Testis (tissue), 3 donors: ENCODE data around the gene TWSG1. TPM values are rescaled to one million over a fixed set of nuclear protein-coding genes. Genes with fewer than 3 reads are reported as not detected.
"Not testable (repeated sequence)": the region's sequence is repeated elsewhere in the genome, so short reads cannot be mapped to it uniquely, and the experiment has no call there.

Experiments
- DNase-seq: peaks from one replicate; pipeline ENCODE4 v3.0.0-alpha.2; 2019
- H3K27ac ChIP-seq, 2 donors: fragments of 200-600 bp; sonication (generic); one replicate each; pipeline ENCODE4 v1.5.1; 2019
- H3K27me3 ChIP-seq: fragments of 200-600 bp; sonication (generic); one replicate; pipeline ENCODE4 v1.5.1; 2019
- H3K36me3 ChIP-seq: fragments of 200-600 bp; sonication (generic); one replicate; pipeline ENCODE4 v1.5.1; 2017; ENCODE audit warnings: low read depth; ENCODE audit errors: missing control alignments
- H3K4me1 ChIP-seq: fragments of 200-600 bp; sonication (generic); one replicate; pipeline ENCODE4 v1.5.1; 2019
- H3K4me3 ChIP-seq, 2 donors: fragments of 200-600 bp; sonication (generic); one replicate each; pipeline ENCODE4 v1.5.1; 2017 to 2019
- H3K9me3 ChIP-seq: fragments of 200-600 bp; sonication (generic); one replicate; pipeline ENCODE4 v1.5.1; 2017
- POLR2A ChIP-seq: fragments of 450-650 bp; IDR thresholded peaks from one replicate; pipeline ENCODE4 v1.6.1; 2017; ENCODE audit warnings: antibody characterized with exemption, mild to moderate bottlenecking, moderate library complexity
- WGBS, 2 donors: methylation state at CpG; one replicate each; pipeline ENCODE4 v1.1.5; 2018; 5-methylcytosine and 5-hydroxymethylcytosine counted together
- intact Hi-C: fragments of 100-400 bp; cut with DNase I; formaldehyde crosslinking; loops from one replicate; pipeline ENCODE4 v1.15.1; 2023; ENCODE audit warnings: low total_unique reads
- polyA plus RNA-seq: library from polyadenylated mRNA; stranded (reverse); fragments of 350-450 nt; fragmentation: Illumina TruSeq; extraction: RNeasy Lipid Tissue Mini Kit (QIAGEN cat#74804); gene quantifications from one replicate; pipeline ENCODE4 v1.2.3, GENCODE V29; 2014; ENCODE audit warnings: low read depth, low replicate concordance; ENCODE audit not compliant: insufficient read depth
- total RNA-seq, 2 donors: library from RNA; depleted of rRNA; stranded (reverse); fragments of >200 nt; gene quantifications; one replicate each; pipeline ENCODE4 v1.2.3, GENCODE V29; 2016
- TF ChIP-seq, protein P1 (sequence below), 3 experiments: fragments of 450-650 bp in 2 of 3; fragments of 200-600 bp in 1 of 3; sonication (generic) in 1 of 3; IDR thresholded peaks; one replicate each; pipeline ENCODE4 v1.5.1; 2016 to 2019; ENCODE audit warnings: antibody characterized with exemption in 3 of 3, mild to moderate bottlenecking in 2 of 3, moderate library complexity in 1 of 3

The TWSG1 gene
- total and polyA plus RNA-seq, 3 donors from 2014 or later, result 20.1 to 26.6 (median 23.8) TPM

DNA sequence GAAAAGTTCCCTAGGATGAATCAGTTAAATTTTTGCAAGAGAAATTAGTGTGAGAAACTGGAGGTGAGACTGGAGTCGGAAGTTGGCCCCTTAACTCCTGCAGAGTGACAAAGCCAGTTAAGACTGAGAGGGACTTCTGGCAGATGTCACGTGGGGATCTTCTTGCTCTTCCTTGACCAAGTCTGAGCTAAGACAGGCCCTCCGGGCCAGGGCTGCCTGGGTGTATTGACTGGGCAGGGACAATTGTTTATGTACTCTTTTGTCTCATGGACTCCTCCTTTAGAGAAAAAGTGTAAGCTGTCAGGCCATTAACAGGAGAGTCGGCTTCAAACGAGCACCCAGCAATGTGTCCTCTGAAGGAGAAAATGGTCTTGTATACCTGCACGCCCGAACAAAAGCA, 92.2 kb downstream of the TWSG1 start:
- Histone ChIP-seq H3K4me3 (no peak overlapping the region), H3K27ac (no peak overlapping the region), H3K36me3 (no peaks in the 10 kb centered on the region), H3K27me3 (no peaks in the 10 kb centered on the region), H3K4me1 (no peaks in the 10 kb centered on the region), H3K9me3 (no peaks in the 10 kb centered on the region)
- intact Hi-C loops, result no loop called here
- no peak for DNase-seq
- no peak for TF ChIP-seq POLR2A
- TF ChIP-seq, protein P1, sequence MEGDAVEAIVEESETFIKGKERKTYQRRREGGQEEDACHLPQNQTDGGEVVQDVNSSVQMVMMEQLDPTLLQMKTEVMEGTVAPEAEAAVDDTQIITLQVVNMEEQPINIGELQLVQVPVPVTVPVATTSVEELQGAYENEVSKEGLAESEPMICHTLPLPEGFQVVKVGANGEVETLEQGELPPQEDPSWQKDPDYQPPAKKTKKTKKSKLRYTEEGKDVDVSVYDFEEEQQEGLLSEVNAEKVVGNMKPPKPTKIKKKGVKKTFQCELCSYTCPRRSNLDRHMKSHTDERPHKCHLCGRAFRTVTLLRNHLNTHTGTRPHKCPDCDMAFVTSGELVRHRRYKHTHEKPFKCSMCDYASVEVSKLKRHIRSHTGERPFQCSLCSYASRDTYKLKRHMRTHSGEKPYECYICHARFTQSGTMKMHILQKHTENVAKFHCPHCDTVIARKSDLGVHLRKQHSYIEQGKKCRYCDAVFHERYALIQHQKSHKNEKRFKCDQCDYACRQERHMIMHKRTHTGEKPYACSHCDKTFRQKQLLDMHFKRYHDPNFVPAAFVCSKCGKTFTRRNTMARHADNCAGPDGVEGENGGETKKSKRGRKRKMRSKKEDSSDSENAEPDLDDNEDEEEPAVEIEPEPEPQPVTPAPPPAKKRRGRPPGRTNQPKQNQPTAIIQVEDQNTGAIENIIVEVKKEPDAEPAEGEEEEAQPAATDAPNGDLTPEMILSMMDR (IDR thresholded peaks at IDR 0.05), result no peak
- WGBS, 2 donors, result 92 to 94% methylated on average over 7 of the region's 7 CpGs

DNA sequence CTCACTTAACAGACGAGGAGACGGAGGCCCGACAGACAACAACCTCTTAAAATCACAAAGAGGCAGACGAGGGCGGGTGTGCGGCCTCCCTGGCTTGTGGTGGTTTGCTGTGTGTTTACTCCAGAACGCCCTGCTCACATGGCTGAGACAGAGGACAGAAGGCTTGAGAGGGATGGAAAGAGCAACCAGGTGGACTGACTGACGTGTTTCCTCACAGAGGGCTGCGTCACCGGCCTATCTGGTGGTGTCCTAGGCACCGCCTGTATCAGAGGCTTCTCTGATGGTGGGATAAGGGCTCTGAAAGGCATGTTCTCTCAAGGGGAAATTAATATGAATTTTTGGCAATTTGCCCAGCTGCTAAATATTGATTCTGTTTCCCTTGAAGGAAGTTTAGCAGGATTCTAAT, 93.7 kb downstream of the TWSG1 start:
- WGBS, 2 donors, result 87 to 91% methylated on average over 9 to 11 of the region's 11 CpGs
- Histone ChIP-seq H3K9me3 (no peaks in the 10 kb centered on the region), H3K36me3 (no peaks in the 10 kb centered on the region), H3K4me1 (peaks cover under 1% of the 10 kb centered on the region), H3K27ac (no peak overlapping the region), H3K27me3 (no peaks in the 10 kb centered on the region), H3K4me3 (no peak overlapping the region)
- no peak for DNase-seq
- TF ChIP-seq, protein P1 (IDR thresholded peaks at IDR 0.05), result no peak
- no peak for TF ChIP-seq POLR2A
- intact Hi-C loops, result no loop called here

DNA sequence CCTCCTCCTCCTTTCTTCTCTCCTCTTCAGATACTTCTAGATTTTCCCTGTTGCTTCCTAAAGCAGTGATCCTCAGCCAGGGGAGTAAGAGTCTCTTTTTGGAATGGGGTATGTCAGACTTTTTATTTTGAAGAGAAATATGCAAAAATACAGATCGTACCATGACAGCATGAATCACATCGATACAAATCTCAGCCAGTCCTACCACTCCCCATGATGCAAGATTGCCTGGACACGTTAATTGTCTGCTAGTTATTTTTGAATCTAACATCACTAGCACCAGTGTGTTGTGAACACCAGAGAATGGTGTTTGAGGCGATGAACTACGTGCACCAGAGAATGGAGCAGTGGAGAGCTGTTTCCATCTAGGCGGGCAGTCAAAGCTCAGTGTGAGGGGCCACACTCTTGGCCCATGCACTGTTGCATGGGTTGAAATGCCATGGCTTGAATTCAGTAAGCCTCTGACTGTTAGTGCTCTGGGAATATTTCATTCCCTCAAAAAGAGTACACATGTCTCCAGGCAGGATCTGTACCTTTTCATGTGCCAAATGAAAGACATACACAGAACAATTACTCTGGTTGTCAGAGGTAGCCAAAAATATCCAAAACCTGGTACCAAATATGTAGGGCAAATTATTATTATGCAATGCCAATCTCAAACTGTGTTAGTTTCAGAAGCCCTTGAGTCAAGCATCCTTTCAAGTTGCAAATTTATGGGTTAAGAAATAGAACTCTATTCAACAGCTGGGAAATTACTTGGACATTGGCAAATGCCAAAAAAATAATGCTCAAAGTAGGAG, 94.5 kb downstream of the TWSG1 start:
- no peaks in the 10 kb centered on the region for H3K9me3 ChIP-seq
- no peak overlapping the region for H3K27ac ChIP-seq
- H3K4me1 ChIP-seq, result peaks cover 5% of the 10 kb centered on the region
- H3K27me3 ChIP-seq, result no peaks in the 10 kb centered on the region
- intact Hi-C loops, result no loop called here
- H3K36me3 ChIP-seq, result no peaks in the 10 kb centered on the region
- TF ChIP-seq, protein P1 (IDR thresholded peaks at IDR 0.05), result no peak
- no peak for TF ChIP-seq POLR2A
- no peak overlapping the region for H3K4me3 ChIP-seq
- whole genome bisulfite sequencing, 2 donors, result 67 to 74% methylated on average over 6 of the region's 6 CpGs
- DNase-seq, result no peak

DNA sequence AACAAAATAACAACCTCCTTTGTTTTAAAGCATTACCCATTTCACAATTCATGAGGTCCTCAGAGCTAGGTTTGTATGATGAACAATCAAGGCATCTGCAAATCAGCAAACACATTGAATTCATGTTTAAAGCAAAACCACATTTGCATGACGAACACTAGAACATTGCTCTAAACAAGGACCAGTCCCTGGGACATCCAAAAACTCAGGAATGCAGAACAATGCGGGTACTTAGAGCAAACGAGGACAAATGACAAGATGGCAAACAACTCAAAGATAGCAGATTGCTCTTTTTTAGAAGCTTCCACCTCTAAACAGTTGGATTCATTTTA, 95.1 kb downstream of the TWSG1 start:
- intact Hi-C loops, result no loop called here
- no peak overlapping the region for H3K4me3 ChIP-seq
- H3K27me3 ChIP-seq, result no peaks in the 10 kb centered on the region
- 60 to 64% methylated on average over 3 of the region's 3 CpGs for WGBS, 2 donors
- H3K27ac ChIP-seq, result no peak overlapping the region
- no peaks in the 10 kb centered on the region for H3K9me3 ChIP-seq
- peaks cover 5% of the 10 kb centered on the region for H3K4me1 ChIP-seq
- no peaks in the 10 kb centered on the region for H3K36me3 ChIP-seq
- no peak for DNase-seq
- TF ChIP-seq, protein P1 (IDR thresholded peaks at IDR 0.05), result no peak
- TF ChIP-seq POLR2A, result no peak

DNA sequence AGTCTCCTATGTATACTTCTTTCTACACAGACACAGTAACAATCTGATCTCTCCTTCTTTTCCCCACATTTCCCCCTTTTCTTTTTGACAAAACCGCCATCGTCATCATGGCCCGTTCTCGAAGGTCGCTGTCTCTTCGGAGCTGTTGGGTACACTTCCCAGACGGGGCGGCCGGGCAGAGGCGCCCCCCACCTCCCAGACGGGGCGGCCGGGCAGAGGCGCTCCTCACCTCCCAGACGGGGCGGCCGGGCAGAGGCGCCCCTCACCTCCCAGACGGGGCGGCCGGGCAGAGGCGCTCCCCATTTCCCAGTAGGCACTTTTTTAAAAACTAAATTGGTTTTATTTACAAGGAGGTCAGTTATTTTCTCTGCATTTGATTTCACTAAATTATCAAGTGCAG, 95.7 kb downstream of the TWSG1 start:
- H3K36me3 ChIP-seq, intact Hi-C loops, H3K9me3 ChIP-seq, DNase-seq, H3K27ac ChIP-seq, H3K4me1 ChIP-seq, H3K27me3 ChIP-seq, H3K4me3 ChIP-seq: not testable (repeated sequence)
- WGBS, 2 donors, result 94 to 96% methylated on average over 22 of the region's 22 CpGs
